GM18508 (cell line): ENCODE measurements around the gene PCDHB5.
"Not testable (repeated sequence)": the region's sequence is repeated elsewhere in the genome, so short reads cannot be mapped to it uniquely, and the experiment has no call there.

Experiments used
- ATAC-seq: cut with Tn5 transposase; IDR thresholded peaks from one replicate; pipeline ENCODE4 v1.9.1; 2021; ENCODE audit warnings: moderate number of reproducible peaks; ENCODE audit not compliant: insufficient read depth, unreplicated experiment

Gene PCDHB5

GRCh38 chr5:141150993-141151325, 16.0 kb downstream of the PCDHB5 start:
- ATAC-seq = no peak

GRCh38 chr5:141151632-141152031, 16.6 kb downstream of the PCDHB5 start:
- ATAC-seq = not testable (repeated sequence)

GRCh38 chr5:141152096-141152495, 17.1 kb downstream of the PCDHB5 start:
- ATAC-seq = not testable (repeated sequence)

GRCh38 chr5:141155540-141156374, 20.8 kb downstream of the PCDHB5 start:
- no peak for ATAC-seq

GRCh38 chr5:141157356-141157755, 22.4 kb downstream of the PCDHB5 start:
- ATAC-seq = not testable (repeated sequence)

GRCh38 chr5:141157901-141158300, 22.9 kb downstream of the PCDHB5 start:
- ATAC-seq = not testable (repeated sequence)

- ATAC-seq = no peak
Observed at GRCh38 chr5:141172381-141173204, 37.6 kb downstream of the PCDHB5 start, which contains the start of gene PCDHB7. PCDHB7 (plus strand) TSS chr5:141172644; CDS start chr5:141172836, 192 bp downstream.

- not testable (repeated sequence) for ATAC-seq
Observed at GRCh38 chr5:141174291-141175104, 39.5 kb downstream of the PCDHB5 start.

- no peak for ATAC-seq
Observed at GRCh38 chr5:141175933-141176332, 40.9 kb downstream of the PCDHB5 start.

GRCh38 chr5:141177577-141178191, 42.7 kb downstream of the PCDHB5 start, which contains the start of gene PCDHB8:
PCDHB8 (plus strand) TSS chr5:141177790; CDS start chr5:141178035, 245 bp downstream.
- not testable (repeated sequence) for ATAC-seq

GRCh38 chr5:141179371-141179770, 44.4 kb downstream of the PCDHB5 start:
- not testable (repeated sequence) for ATAC-seq

- not testable (repeated sequence) for ATAC-seq
Observed at GRCh38 chr5:141179876-141180275, 44.9 kb downstream of the PCDHB5 start.

- ATAC-seq = no peak
Observed at GRCh38 chr5:141180313-141180712, 45.3 kb downstream of the PCDHB5 start.

- ATAC-seq = no peak
Observed at GRCh38 chr5:141182248-141182647, 47.2 kb downstream of the PCDHB5 start, which contains the start of gene PCDHB16. PCDHB16 (plus strand) TSS chr5:141182387; CDS start chr5:141182560, 173 bp downstream.

GRCh38 chr5:141184117-141184855, 49.3 kb downstream of the PCDHB5 start:
- ATAC-seq = not testable (repeated sequence)

- ATAC-seq = no peak
Observed at GRCh38 chr5:141186897-141187512, 52.0 kb downstream of the PCDHB5 start, which contains the start of gene PCDHB9. PCDHB9 (plus strand) TSS chr5:141187161; CDS start chr5:141187319, 158 bp downstream.
